IPS-11a (cell line): Measurements from ENCODE around the gene ASB6.
"Not testable (repeated sequence)": the region's sequence is repeated elsewhere in the genome, so short reads cannot be mapped to it uniquely, and the experiment has no call there.

Source experiments
- H3K4me3 ChIP-seq: one replicate; pipeline ENCODE4 v1.5.1; 2013; ENCODE audit warnings: low read depth, low read length, control low read depth

ASB6 gene

DNA sequence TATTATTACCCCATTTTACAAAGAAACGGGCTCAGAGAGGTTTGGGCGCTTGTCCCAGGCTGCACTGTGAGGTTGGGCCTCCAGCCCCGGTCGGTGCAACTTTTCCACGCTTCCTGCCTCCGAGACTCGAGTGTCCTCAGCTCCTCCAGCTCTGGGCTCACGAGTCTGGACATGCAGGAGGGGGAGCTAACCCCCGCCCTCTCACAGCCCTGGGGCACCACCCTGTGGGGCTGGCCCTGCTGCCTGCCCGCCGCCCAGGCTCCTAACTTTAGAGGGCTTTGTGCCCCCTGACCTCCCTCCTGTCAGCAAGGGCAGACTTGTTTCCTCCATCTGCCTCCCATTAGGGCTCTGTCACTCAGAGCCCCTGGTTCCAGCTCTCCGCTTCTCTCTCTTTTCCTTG, 4.3 kb upstream of the ASB6 start:
- H3K4me3 ChIP-seq: no peak overlapping the region

DNA sequence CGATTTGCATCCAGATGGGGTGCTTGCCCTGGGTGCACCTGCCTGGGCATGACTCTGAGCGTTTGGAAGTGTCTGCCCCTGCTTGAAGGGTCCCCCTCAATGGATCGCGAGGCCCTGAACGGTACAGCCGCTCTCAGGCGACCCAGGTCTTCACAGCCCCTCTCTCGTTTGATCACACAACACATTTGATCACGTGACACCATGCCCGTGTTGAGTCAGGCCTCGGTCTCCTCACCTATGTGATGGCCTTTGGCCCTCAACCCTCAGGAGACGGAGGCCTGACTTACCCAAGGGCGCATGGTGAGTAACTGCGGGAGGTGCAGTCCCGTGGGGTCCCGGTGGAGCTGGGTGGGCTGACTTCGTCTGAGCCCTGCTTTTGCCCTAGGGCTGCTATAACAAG, 3.0 kb upstream of the ASB6 start:
- no peak overlapping the region for H3K4me3 ChIP-seq

DNA sequence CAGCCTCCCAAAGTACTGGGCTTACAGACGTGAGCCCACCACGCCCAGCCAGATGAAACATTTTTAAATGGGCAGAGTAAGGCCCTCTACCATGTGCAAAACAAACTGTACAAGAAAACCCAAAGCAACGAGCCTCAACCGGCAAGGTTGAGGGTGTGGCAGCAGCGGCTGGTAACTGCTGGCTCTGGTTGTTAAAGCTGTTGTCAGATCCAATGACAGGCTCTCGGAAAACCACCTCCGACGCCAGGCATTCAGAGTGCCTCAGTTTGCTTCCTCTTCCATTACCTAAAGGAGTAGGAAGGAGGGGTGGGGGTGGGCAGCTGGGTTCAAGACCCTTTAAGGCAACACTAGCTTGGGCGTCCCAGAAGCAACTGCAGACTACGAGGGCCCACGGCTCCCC, 2.4 kb upstream of the ASB6 start:
- H3K4me3 ChIP-seq: no peak overlapping the region

DNA sequence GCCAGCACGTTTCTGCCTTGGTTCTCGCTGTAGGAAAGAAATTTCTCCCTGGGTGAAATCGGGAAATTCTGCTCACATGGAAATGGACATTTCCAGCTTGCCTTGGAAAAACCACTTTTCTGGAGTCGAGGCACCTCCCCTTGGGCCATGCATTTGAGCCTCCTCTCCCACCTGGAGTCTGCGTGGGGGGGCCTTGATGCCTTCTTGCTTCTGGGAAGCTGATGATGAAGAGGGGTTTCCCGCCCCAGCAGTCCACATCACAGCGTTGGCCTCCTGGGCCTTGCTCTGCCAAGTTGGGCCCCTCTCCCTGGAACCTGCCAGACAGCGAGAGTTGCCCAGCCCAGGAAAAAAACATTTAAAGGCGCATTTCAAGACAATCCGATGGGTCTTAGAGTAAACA, 1.8 kb upstream of the ASB6 start:
- H3K4me3 ChIP-seq: no peak overlapping the region

DNA sequence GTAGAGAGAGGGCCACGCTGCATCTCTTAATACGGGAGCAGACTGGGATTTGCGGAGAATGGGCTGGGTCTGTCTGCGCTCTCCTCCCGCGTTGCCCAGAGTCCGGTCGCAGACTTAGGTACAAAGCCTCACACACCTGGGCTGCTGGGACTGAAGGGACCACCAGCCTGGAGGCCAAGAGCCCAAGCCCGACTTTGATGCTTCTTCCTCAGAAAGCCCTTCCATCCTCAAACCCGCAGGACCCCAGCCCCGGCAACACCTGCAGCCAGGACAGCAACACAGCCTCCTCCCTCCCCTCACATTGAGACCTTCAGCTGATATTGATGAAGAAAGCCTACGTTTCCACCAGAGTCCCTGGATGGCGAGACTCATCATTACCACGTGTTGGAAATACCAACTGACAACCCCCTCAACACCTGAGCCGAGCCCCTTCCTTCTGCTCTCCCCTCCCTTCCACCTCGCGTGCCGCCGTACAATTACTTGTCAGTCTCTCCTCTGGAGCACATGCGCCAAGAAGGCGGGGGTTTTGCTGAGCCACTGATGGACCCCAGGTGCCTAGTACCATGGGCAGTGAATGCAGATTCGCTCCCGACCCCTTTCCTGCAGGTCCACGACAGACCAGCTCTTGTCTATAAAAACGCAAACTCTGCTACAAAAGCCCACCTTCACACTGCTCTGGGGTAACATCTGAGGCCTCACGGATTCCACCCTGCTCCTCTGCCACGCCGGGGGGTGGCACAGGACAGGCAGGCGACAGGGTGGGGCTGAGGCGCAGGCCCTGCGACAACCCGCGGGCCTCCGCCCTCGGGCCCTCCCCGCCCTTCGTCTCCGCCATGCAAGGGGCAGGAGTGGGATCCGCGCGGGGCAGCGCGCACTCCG, 841 bp downstream of the ASB6 start:
- H3K4me3 ChIP-seq: peak overlapping the region; percentile 92

DNA sequence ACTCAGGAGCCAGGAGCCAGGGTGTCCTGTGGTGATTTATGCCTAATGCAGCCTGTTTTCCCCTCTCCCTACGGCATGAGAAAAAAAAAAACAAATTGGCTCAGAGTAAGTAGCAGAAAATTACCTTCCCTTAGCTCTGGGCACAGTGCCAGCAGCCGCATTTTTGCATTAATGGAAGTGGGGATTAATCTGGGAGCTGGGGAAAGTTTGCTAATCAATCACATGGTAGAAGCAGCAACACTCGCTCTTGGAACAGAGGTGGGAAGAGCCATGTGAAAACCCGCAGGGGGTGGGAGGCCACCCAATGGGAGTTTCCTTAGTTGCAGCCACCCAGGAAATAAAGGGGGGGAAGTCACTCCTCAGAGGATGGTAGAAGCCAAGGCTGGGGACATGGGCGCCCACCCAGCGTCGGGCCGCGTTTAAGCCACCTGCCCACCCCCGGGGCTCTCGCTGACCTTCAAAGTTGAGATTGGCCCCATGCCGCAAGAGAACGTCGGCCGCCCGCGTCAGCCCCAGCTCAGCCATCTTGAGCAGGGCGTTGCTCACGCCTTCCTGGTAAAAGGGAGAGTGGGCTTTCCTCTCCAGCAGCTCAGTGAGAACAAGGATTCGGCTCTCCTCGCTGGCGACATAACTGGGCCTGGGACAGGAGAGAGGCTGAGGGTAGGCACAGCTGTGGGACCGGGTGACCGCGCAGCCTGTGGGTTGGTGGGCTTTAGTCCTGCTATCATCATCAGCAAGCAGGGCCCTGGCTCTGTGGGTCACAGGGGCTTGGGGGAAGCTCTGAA, 1.7 kb downstream of the ASB6 start:
- H3K4me3 ChIP-seq: no peak overlapping the region

DNA sequence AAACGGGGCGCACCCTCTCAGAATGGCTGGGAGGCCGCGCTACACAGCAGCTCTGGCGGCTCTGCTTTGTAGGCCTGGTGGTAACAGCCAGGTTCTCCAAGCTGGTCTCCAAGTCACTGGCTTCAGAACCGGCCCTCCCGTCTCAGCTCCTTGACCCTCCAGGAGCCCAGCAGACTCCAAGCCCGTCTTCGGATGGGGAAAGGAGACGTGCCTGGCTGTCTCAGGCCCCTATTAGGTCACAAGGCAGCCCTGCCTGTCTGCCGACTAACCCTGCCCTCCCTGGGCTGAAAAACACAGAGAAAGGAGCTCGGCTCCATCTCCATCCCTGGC, 2.2 kb downstream of the ASB6 start:
- H3K4me3 ChIP-seq: no peak overlapping the region

DNA sequence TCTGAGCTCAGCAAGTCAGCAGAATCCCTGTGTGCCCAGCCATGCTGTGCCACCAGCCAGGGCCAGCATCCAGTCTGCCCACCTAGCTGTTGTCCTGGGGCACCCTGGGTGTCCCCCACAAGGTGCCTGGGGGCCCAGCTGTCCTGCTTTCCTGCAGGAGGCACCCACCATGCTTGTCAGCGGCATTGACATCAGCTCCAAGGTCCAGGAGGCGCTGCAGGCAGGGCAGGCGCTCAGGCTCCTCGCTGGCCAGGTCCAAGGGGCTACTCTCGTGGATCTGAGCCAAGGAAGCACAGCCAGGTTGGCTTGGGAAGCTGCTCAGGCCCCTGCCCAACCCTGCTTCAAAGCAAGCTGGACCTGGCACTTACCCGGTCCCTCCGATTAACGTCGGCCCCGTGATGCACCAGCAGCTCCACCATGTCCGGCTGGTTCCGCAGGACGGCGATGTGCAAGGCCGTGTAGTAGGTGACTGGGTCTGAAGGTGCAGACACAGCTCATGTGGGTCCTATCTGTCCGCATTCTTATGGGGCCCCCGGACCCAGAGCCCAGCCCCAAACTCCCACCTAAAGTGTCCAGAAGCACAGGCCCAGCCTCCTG, 2.8 kb downstream of the ASB6 start:
- H3K4me3 ChIP-seq: no peak overlapping the region

DNA sequence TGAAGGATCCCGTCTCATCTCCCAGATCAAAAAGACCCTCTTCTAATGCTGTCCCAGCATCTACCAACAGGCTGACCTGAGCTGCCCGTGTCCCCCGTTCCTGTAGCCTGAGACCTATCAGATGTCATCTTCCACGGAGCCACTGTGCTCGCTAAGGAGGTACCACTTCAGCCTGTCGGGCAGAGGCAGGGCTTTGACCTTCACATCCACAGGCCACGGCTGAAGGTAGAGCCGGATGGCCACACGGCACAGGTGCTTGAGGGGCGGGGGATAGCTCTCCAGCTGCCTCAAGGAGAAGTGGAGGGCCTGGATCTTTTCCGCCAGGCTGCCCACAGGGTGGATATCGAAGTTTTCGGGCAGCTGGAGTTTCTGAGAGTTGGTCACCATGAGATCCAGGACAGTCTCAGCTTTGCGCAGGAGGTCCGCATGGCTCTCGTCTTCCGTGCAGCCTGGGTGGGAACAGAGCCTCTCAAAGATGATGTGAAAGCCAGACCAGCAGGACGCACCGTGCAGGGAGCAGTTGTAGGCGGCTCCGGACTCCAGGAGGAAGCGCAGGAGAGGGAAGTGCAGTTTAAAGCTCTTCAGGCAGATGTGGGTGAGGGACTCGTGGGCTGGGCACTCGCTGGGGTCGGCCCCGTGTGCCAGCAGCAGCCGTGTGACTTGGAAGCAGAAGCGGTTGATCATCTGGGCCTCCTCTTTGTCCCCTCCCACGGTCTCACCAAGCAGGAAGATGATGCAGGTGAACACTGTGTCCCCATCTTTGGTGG, 4.1 kb downstream of the ASB6 start:
- H3K4me3 ChIP-seq: no peak overlapping the region

DNA sequence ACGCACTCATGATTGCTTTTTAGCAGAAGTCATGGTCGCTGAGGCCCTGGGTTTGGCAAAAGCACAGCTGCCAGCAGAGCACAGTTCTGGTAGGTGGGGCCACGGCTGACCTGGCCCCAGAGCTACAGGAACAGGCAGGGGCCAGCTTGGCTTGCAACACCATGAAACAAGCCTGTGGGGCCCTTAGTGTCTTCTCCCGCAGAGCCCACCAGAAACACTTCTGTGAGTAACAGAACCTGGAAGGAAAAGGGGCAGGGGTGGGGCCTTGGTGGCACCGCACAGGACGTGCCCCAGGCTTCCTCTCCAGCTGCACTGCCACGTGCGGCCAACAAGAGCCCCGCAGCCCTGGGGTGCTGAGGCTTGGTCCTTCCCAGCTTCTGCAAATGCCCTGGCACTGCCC, 4.8 kb downstream of the ASB6 start:
- no peak overlapping the region for H3K4me3 ChIP-seq

DNA sequence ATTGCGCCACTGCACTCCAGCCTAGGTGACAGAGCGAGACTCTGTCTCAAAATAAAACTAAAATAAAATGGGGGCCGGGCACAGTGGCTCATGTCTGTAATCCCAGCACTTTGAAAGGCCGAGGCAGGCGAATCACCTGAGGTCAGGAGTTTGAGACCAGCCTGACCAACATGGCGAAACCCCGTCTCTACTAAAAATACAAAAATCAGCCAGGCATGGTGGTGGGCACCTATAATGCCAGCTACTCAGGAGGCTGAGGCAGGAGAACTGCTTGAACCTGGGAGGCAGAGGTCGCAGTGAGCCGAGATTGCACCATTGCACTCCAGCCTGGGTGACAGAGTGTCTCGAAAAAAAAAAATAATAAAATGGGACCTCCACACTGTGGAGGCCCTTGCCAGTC, 5.6 kb downstream of the ASB6 start:
- not testable (repeated sequence) for H3K4me3 ChIP-seq

DNA sequence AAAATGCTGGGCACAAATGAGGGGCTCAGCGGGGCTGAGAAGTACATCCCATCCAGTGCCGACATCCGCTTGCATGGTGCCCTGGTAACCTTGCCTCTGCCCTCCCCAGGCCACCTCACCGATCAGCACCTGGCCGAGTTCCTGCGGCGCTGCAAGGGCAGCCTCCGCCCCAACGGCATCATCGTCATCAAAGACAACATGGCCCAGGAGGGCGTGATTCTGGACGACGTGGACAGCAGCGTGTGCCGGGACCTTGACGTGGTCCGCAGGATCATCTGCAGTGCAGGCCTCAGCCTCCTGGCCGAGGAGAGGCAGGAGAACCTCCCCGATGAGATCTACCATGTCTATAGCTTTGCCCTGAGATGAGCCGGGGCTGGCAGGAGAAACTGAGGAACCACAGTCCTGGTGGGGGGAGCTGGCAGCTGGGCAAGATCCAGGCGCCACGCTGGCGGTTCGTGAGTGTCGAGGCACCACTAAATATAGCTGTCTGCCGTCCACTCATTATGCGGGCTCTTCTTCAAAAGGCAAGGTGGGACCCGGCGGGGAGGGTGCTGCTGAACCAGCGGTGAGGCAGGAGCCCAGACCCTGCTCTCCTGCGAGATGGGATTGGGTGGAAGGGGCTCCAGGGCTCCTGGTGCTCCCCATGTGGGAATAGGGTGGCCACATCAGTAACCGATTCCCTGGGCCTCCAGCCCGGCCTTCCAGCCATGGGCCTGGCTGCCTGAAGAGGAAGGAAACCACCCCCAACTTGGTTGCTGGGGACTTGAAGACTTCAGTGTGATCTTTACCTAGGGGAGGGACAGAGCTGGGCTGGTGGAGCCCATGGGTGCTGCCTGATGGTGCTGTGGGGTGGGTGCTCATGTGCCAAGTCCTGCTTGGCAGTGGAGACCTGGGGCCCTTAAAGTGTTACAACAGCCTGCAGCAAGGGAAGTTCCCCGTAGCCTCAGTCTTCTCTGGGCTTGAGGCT, 6.6 kb downstream of the ASB6 start:
- H3K4me3 ChIP-seq: no peak overlapping the region

DNA sequence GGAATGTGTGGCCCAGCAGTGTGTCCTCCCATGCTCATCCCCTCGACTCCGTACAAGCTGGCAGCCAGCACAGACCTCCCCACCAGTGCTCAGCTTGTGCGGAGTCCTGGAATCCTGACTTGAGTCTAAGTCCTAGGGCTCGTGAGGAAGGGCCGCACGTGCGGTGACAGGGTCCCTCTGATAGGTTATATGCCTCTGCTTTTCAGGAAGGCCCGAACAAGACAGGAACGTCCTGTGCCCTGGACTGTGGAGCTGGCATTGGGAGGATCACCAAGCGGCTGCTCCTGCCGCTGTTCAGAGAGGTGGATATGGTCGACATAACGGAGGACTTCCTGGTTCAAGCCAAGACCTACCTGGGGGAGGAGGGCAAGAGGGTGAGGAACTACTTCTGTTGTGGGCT, 8.1 kb downstream of the ASB6 start:
- H3K4me3 ChIP-seq: no peak overlapping the region

DNA sequence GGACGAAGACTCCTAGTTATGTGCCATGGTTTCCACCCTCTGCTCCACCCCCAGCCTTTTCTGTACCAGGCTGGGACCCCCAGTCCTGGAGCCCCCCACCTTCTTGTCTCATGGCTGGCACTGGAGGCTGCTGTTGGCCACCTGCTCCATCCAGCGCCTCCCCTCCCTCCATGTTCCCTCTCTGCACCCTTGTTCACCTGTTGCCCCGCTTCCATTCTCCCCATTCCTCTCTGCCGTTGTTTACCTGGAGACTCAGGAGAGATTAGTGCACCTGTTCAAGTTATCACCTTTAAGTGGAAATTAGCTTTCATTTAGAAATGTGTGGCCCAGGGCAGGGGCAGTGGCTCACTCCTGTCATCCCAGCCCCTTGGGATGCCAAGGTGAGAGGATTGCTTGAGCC, 8.7 kb downstream of the ASB6 start:
- no peak overlapping the region for H3K4me3 ChIP-seq

DNA sequence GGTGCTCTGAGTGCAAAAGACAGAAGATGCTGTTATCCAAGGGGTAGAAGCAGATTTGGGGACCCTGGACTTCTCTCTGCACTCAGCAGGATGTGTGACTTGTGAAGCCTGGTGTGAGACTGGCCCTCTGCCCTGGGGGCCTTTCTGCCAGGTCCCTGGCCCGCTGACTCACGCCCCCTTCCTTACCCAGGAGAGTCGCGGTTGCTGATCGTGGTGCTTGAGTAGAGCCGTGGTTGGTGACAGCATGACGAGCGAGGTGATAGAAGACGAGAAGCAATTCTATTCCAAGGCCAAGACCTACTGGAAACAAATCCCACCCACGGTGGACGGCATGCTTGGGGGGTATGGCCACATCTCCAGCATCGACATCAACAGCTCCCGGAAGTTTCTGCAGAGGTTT, 9.5 kb downstream of the ASB6 start:
- no peak overlapping the region for H3K4me3 ChIP-seq

DNA sequence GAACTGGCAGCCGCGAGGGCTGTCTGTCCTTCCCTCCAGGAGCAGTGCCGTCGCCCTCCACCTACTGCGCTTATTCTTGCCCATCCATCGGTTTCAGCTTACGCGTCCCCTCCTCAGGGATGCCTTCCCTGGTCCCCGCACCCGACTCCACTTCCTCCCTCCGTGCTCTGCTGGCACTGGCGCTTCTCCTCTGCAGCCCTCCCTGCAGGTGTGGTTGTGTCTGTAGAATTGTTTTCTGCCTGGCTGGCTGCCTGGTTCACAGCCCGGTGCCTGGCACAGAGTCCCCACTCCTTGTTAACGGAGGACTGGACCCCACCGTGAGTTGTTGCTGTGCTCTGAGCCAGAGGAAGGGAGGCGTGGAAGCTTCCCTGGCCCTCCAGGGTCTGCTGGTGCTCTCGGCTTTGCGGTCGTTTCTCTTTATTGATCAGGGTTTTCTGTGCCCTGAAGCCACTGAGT, 10.2 kb downstream of the ASB6 start:
- no peak overlapping the region for H3K4me3 ChIP-seq

DNA sequence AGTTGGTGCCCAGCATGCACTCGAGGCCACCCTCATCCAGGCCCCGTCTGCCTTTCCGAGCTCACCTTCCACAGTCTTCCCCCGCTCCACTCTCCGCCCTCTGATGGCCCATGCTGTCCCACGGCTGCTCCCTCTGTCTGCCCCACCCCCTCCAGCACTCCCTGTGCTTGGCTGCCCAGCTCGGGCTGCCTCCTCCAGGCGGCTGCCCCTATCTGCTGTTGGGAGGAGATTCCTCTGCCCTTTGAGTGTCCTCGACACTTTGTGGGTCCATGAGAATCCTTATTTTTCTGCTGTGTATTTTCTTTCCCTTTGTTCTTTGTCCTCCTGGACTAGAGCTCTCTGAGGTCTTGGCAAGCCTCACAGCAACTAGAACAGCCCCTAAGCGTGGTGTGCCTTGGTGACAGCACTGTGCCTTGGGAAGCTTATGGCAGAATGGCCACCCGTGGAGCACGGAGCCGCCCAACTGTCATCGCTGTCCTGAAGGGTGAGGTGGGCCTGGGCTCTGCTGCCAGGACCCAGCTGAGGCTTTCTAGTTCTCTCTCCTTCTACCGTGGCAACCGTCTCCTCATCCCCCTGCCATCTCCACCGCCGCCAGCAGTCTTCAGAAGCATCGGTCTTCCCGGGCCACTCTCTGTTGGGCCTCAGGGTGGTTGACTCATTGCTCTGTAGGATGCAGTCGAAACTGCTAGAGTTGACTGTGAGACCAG, 10.8 kb downstream of the ASB6 start:
- no peak overlapping the region for H3K4me3 ChIP-seq

DNA sequence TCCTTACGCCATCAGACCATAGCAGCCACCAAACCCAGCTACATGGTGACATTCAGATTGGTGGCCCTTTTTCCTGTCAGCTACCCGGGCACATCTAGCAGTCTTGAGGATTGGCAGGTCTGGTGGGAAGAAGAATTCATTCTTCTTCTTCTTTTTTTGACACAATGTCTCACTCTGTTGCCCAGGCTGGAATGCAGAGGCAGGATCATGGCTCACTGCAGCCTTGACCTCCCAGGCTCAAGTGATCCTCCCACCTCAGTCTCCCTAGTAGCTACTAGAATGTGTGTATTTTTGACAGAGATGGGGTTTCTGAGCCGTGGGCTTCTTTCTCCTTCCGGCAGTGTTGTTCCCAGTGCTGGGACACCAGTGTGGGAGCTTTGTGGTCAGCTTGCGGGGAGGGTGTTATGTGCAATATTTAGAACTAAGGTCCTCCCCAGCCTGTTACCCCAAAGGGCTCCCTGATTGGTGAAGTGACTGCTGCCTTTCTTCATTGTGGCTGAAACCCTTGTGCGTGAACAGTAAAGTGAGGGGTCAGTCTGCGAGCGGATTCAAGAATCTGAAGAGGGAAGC, 12.6 kb downstream of the ASB6 start:
- no peak overlapping the region for H3K4me3 ChIP-seq

DNA sequence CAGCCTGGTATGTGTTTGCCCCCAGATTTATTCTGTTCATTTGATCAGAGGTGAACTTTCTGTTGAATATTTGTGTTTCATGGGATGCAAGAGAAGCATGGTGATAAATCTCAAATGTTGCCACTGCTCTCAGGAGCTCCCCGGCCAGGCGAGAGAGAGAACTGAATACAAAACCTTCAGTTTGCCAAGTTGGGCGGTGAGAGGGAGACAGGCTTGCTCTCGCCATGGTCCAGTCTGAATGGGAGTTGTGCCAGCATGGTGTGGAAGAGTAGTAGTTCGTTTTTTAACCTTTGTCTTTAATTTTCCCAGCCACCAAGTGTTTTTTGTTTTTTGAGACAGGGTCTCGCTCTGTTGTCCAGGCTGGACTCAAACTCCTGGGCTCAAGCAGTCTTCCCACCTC, 13.2 kb downstream of the ASB6 start:
- no peak overlapping the region for H3K4me3 ChIP-seq
